Prostate gland (tissue), 2 donors: Measurements from ENCODE around the gene CDK5RAP3.

ENCODE experiments used
- CTCF ChIP-seq, 4 experiments: fragments of 200-600 bp in 2 of 4; fragments of 450-650 bp in 2 of 4; sonication (generic) in 2 of 4; IDR thresholded peaks; 1 replicate in 3 of 4; 2 replicates in 1 of 4; pipeline ENCODE4 v1.5.1; 2016 to 2019; ENCODE audit warnings: antibody characterized with exemption in 4 of 4, mild to moderate bottlenecking in 2 of 4, moderate library complexity in 2 of 4
- POLR2A ChIP-seq: fragments of 450-650 bp; IDR thresholded peaks from one replicate; pipeline ENCODE4 v1.6.1; 2016; ENCODE audit warnings: antibody characterized with exemption, mild to moderate bottlenecking
- POLR2AphosphoS5 ChIP-seq: sonication (generic); formaldehyde crosslinking; IDR thresholded peaks from one replicate; pipeline ENCODE4 v1.6.1; 2017; ENCODE audit warnings: antibody characterized with exemption

GRCh38 chr17:47946516-47946915 is 24.4 kb upstream of the CDK5RAP3 start:
- TF ChIP-seq CTCF (IDR thresholded peaks at IDR 0.05) = no peak
- TF ChIP-seq POLR2A = no peak
- no peak for TF ChIP-seq POLR2AphosphoS5
